MM.1S (cell line): ENCODE data around the gene ADCY3.

Experiments used
- EZH2 ChIP-seq: fragments of 300-600 bp; sonication (generic); optimal IDR thresholded peaks from 2 replicates; pipeline ENCODE3; 2017; ENCODE audit warnings: low read depth, mild to moderate bottlenecking, antibody characterized with exemption, low read length, mixed read lengths
- TF ChIP-seq, protein P1 (sequence below): fragments of 300-600 bp; sonication (generic); IDR thresholded peaks from 2 replicates; pipeline ENCODE4 v1.5.1; 2016; ENCODE audit warnings: antibody characterized with exemption, low read length, mixed read lengths

GRCh38 chr2:24832931-24833701 lies 86.9 kb downstream of the ADCY3 start:
- TF ChIP-seq, protein P1, sequence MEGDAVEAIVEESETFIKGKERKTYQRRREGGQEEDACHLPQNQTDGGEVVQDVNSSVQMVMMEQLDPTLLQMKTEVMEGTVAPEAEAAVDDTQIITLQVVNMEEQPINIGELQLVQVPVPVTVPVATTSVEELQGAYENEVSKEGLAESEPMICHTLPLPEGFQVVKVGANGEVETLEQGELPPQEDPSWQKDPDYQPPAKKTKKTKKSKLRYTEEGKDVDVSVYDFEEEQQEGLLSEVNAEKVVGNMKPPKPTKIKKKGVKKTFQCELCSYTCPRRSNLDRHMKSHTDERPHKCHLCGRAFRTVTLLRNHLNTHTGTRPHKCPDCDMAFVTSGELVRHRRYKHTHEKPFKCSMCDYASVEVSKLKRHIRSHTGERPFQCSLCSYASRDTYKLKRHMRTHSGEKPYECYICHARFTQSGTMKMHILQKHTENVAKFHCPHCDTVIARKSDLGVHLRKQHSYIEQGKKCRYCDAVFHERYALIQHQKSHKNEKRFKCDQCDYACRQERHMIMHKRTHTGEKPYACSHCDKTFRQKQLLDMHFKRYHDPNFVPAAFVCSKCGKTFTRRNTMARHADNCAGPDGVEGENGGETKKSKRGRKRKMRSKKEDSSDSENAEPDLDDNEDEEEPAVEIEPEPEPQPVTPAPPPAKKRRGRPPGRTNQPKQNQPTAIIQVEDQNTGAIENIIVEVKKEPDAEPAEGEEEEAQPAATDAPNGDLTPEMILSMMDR, result no peak
- no peak for TF ChIP-seq EZH2
